Thymus (tissue), 11 donors: Measurements from ENCODE around the gene BCL2L13. TPM values are rescaled to one million over a fixed set of nuclear protein-coding genes. Genes with fewer than 3 reads are reported as not detected.

Experiments used
- DNase-seq, 9 donors: peaks; one replicate each; pipeline ENCODE4 v3.0.0-alpha.2; 2013; ENCODE audit warnings: low spot score in 9 of 9, low read depth in 6 of 9, missing footprints in 1 of 9
- H3K27ac ChIP-seq, 2 donors: one replicate each; pipeline ENCODE4 v1.5.1; 2013; ENCODE audit warnings: control low read depth in 1 of 2, low read depth in 1 of 2, low read length in 1 of 2, mild to moderate bottlenecking in 1 of 2, moderate library complexity in 1 of 2
- H3K27me3 ChIP-seq, 2 donors: one replicate each; pipeline ENCODE4 v1.5.1; 2013; ENCODE audit warnings: low read length in 1 of 2; ENCODE audit not compliant: control insufficient read depth in 2 of 2, insufficient read depth in 1 of 2
- H3K36me3 ChIP-seq, 2 donors: one replicate each; pipeline ENCODE4 v1.5.1; 2013; ENCODE audit warnings: low read length in 1 of 2, mild to moderate bottlenecking in 1 of 2, moderate library complexity in 1 of 2; ENCODE audit not compliant: control insufficient read depth in 2 of 2, insufficient read depth in 2 of 2
- H3K4me1 ChIP-seq, 2 donors: one replicate each; pipeline ENCODE4 v1.5.1; 2013; ENCODE audit warnings: low read length in 2 of 2; ENCODE audit not compliant: control insufficient read depth in 2 of 2, insufficient read depth in 2 of 2
- H3K4me3 ChIP-seq, 2 donors: one replicate each; pipeline ENCODE4 v1.5.1; 2013; ENCODE audit warnings: low read length in 2 of 2, control low read depth in 1 of 2, mild to moderate bottlenecking in 1 of 2
- H3K9me3 ChIP-seq, 2 donors: one replicate each; pipeline ENCODE4 v1.5.1; 2013; ENCODE audit warnings: low read length in 1 of 2, mild to moderate bottlenecking in 1 of 2; ENCODE audit not compliant: control insufficient read depth in 2 of 2, insufficient read depth in 1 of 2
- WGBS: extraction: QIAGEN DNeasy Blood & Tissue Kit; methylation state at CpG from one replicate; pipeline ENCODE4 v1.1.7; 2013; 5-methylcytosine and 5-hydroxymethylcytosine counted together
- polyA plus RNA-seq: library from polyadenylated mRNA; stranded (reverse); fragments of 200-250 nt; gene quantifications from one replicate; pipeline ENCODE4 v1.2.3, GENCODE V29; 2013
- total RNA-seq: library from RNA; stranded (reverse); fragments of 120-200 nt; gene quantifications from one replicate; pipeline ENCODE4 v1.2.4, GENCODE V29; 2013
- donor health status: healthy.

Gene BCL2L13
- total and polyA plus RNA-seq, 2 donors: 27.3 to 27.6 TPM

- peaks cover 5 to 13% of the 10 kb centered on the region in 2 donors for H3K36me3 ChIP-seq
- peaks cover 46 to 72% of the 10 kb centered on the region in 2 donors for H3K4me1 ChIP-seq
- WGBS: 2% methylated on average over 63 of the region's 64 CpGs
- H3K9me3 ChIP-seq: no peaks in the 10 kb centered on the region
- peaks cover 0 to 2% of the 10 kb centered on the region in 2 donors for H3K27me3 ChIP-seq
- peak within 1 kb of the TSS; percentile 50 to 86 for H3K4me3 ChIP-seq
- peak in 1 of 9 donors; percentile 57 for DNase-seq
- H3K27ac ChIP-seq: peak within 1 kb of the TSS; percentile 32 to 82
Observed at GRCh38 chr22:17774206-17774925, 135.8 kb downstream of the BCL2L13 start, which contains the start of gene BID. TSS of gene BID (minus strand) at chr22:17774469. CDS start at chr22:17750116, 24,353 bp downstream.

- Histone ChIP-seq H3K36me3 (peaks cover 5 to 15% of the 10 kb centered on the region in 2 donors), H3K27ac (peak overlapping the region; percentile 32 to 66), H3K27me3 (peaks cover 0 to 2% of the 10 kb centered on the region in 2 donors), H3K4me3 (no peak overlapping the region), H3K4me1 (peaks cover 46 to 72% of the 10 kb centered on the region in 2 donors), H3K9me3 (peaks cover 3 to 5% of the 10 kb centered on the region in 2 donors)
- no peak for DNase-seq
- WGBS: 87% methylated on average over 27 of the region's 27 CpGs
Observed at GRCh38 chr22:17774926-17775685, 136.5 kb downstream of the BCL2L13 start.

GRCh38 chr22:17775781-17776465, 137.4 kb downstream of the BCL2L13 start:
- H3K36me3 ChIP-seq: peaks cover 5 to 11% of the 10 kb centered on the region in 2 donors
- peak in 1 of 9 donors; percentile 56 for DNase-seq
- H3K9me3 ChIP-seq: peaks cover 4 to 10% of the 10 kb centered on the region in 2 donors
- peak overlapping the region; percentile 32 to 78 for H3K27ac ChIP-seq
- H3K4me1 ChIP-seq: peaks cover 42 to 80% of the 10 kb centered on the region in 2 donors
- H3K4me3 ChIP-seq: no peak overlapping the region
- WGBS: 78% methylated on average over 10 of the region's 10 CpGs
- peaks cover 0 to 2% of the 10 kb centered on the region in 2 donors for H3K27me3 ChIP-seq

- H3K4me3 ChIP-seq: peak overlapping the region; percentile 57 to 67
- DNase-seq: peak in 4 of 9 donors; percentile 61 to 80 (median 66)
- peaks cover under 1 to 7% of the 10 kb centered on the region in 2 donors for H3K36me3 ChIP-seq
- H3K4me1 ChIP-seq: peaks cover 49 to 84% of the 10 kb centered on the region in 2 donors
- peak overlapping the region; percentile 79 to 91 for H3K27ac ChIP-seq
- peaks cover 0 to 2% of the 10 kb centered on the region in 2 donors for H3K27me3 ChIP-seq
- WGBS: 30% methylated on average over 27 of the region's 27 CpGs
- peaks cover 4 to 10% of the 10 kb centered on the region in 2 donors for H3K9me3 ChIP-seq
Observed at GRCh38 chr22:17777005-17777716, 138.6 kb downstream of the BCL2L13 start.

- H3K4me3 ChIP-seq: peak overlapping the region; percentile 57 to 67
- H3K27me3 ChIP-seq: peaks cover 0 to 2% of the 10 kb centered on the region in 2 donors
- no peak for DNase-seq
- 55% methylated on average over 6 of the region's 6 CpGs for WGBS
- peaks cover 0 to 6% of the 10 kb centered on the region in 2 donors for H3K36me3 ChIP-seq
- peaks cover 4 to 10% of the 10 kb centered on the region in 2 donors for H3K9me3 ChIP-seq
- peaks cover 51 to 82% of the 10 kb centered on the region in 2 donors for H3K4me1 ChIP-seq
- H3K27ac ChIP-seq: peak overlapping the region; percentile 79 to 91
Observed at GRCh38 chr22:17777717-17778044, 139.1 kb downstream of the BCL2L13 start.

- Histone ChIP-seq H3K27ac (no peak overlapping the region), H3K36me3 (peaks cover 0 to 6% of the 10 kb centered on the region in 2 donors), H3K4me1 (peaks cover 45 to 74% of the 10 kb centered on the region in 2 donors), H3K9me3 (peaks cover 4 to 10% of the 10 kb centered on the region in 2 donors), H3K27me3 (peaks cover 0 to under 1% of the 10 kb centered on the region in 2 donors), H3K4me3 (peak overlapping the region in 1 of 2 donors; percentile 67)
- 98% methylated on average over 23 of the region's 23 CpGs for WGBS
- DNase-seq: no peak
Observed at GRCh38 chr22:17778412-17778976, 139.9 kb downstream of the BCL2L13 start.

- Histone ChIP-seq H3K4me1 (peaks cover 44 to 73% of the 10 kb centered on the region in 2 donors), H3K27ac (no peak overlapping the region), H3K27me3 (no peaks in the 10 kb centered on the region), H3K36me3 (peaks cover 0 to 6% of the 10 kb centered on the region in 2 donors), H3K9me3 (peaks cover 4 to 10% of the 10 kb centered on the region in 2 donors), H3K4me3 (no peak overlapping the region)
- WGBS: 81% methylated on average over 27 of the region's 27 CpGs
- DNase-seq: no peak
Observed at GRCh38 chr22:17779286-17780115, 140.9 kb downstream of the BCL2L13 start.
